Esophagus muscularis mucosa (tissue), 4 donors: ENCODE results near the gene CLCNKA. TPM values are rescaled to one million over a fixed set of nuclear protein-coding genes. Genes with fewer than 3 reads are reported as not detected.
"Not testable (repeated sequence)": the region's sequence is repeated elsewhere in the genome, so short reads cannot be mapped to it uniquely, and the experiment has no call there.

Source experiments
- DNase-seq: peaks from one replicate; pipeline ENCODE4 v3.0.0-alpha.2; 2017; ENCODE audit errors: extremely low spot score
- H3K27ac ChIP-seq, 4 donors: fragments of 200-600 bp; sonication (generic); replicated peaks in 1 of 4; 1 replicate in 3 of 4; 2 replicates in 1 of 4; pipeline ENCODE4 v1.5.1; 2016 to 2019; ENCODE audit warnings: mild to moderate bottlenecking in 1 of 4
- H3K27me3 ChIP-seq, 4 donors: fragments of 200-600 bp; sonication (generic); one replicate each; pipeline versions ENCODE4 v1.5.1 to v1.6.0; 2016 to 2019
- H3K36me3 ChIP-seq, 4 donors: fragments of 200-600 bp; sonication (generic); one replicate each; pipeline ENCODE4 v1.5.1; 2016 to 2019
- H3K4me1 ChIP-seq, 4 donors: fragments of 200-600 bp; sonication (generic); one replicate each; pipeline ENCODE4 v1.5.1; 2016 to 2019
- H3K4me3 ChIP-seq, 4 donors: fragments of 200-600 bp; sonication (generic); 1 replicate in 2 of 4; 2 replicates in 2 of 4; pipeline ENCODE4 v1.5.1; 2016 to 2019; ENCODE audit warnings: mild to moderate bottlenecking in 4 of 4, moderate library complexity in 1 of 4
- H3K9me3 ChIP-seq, 4 donors: fragments of 200-600 bp; sonication (generic); 1 replicate in 3 of 4; 2 replicates in 1 of 4; pipeline ENCODE4 v1.5.1; 2016 to 2019
- CTCF ChIP-seq, 3 experiments: fragments of 200-600 bp in 2 of 3; fragments of 450-650 bp in 1 of 3; sonication (generic) in 2 of 3; IDR thresholded peaks; one replicate each; pipeline ENCODE4 v1.5.1; 2017 to 2019; ENCODE audit warnings: antibody characterized with exemption in 3 of 3, mild to moderate bottlenecking in 2 of 3, moderate library complexity in 1 of 3
- EP300 ChIP-seq: sonication (generic); formaldehyde crosslinking; IDR thresholded peaks from one replicate; pipeline ENCODE4 v1.6.1; 2017; ENCODE audit warnings: antibody characterized with exemption
- POLR2A ChIP-seq: fragments of 450-650 bp; IDR thresholded peaks from one replicate; pipeline ENCODE4 v1.6.1; 2017; ENCODE audit warnings: antibody characterized with exemption, moderate library complexity, mild to moderate bottlenecking, low read depth
- POLR2AphosphoS5 ChIP-seq, 2 donors: sonication (generic); formaldehyde crosslinking; IDR thresholded peaks; one replicate each; pipeline ENCODE4 v1.6.1; 2017; ENCODE audit warnings: antibody characterized with exemption in 2 of 2
- WGBS: methylation state at CpG from one replicate; pipeline ENCODE4 v1.1.5; 2018; 5-methylcytosine and 5-hydroxymethylcytosine counted together
- intact Hi-C: fragments of 100-400 bp; cut with DNase I; formaldehyde crosslinking; loops from one replicate; pipeline ENCODE4 v1.15.1; 2023
- total RNA-seq, 4 donors: library from RNA; depleted of rRNA; stranded (reverse); fragments of >200 nt; gene quantifications; one replicate each; pipeline versions ENCODE4 v1.1.0 to v1.2.1, GENCODE V29; 2016

Gene CLCNKA
- total RNA-seq, 4 donors from 2014 or later: 0.17 to 0.42 (median 0.33) TPM; not detected in 1

GRCh38 chr1:16023050-16023653, 1.3 kb downstream of the CLCNKA start:
- no peak for DNase-seq
- Histone ChIP-seq H3K4me3 (no peak overlapping the region), H3K4me1 (peaks cover 29 to 58% (median 53%) of the 10 kb centered on the region in 4 donors), H3K27ac (peak overlapping the region in 1 of 4 donors; percentile 97), H3K27me3 (no peaks in the 10 kb centered on the region), H3K9me3 (no peaks in the 10 kb centered on the region), H3K36me3 (no peaks in the 10 kb centered on the region)
- 59% methylated on average over 3 of the region's 7 CpGs for WGBS
- TF ChIP-seq CTCF (IDR thresholded peaks at IDR 0.05) (no peak), POLR2A (no peak), EP300 (no peak), POLR2AphosphoS5 (IDR thresholded peaks at IDR 0.05) (no peak)
- intact Hi-C loops: no loop called here

- H3K36me3 ChIP-seq, DNase-seq, H3K27me3 ChIP-seq, intact Hi-C loops, H3K9me3 ChIP-seq: not testable (repeated sequence)
- peak overlapping the region in 1 of 4 donors; percentile 61 for H3K27ac ChIP-seq
- peak overlapping the region in 3 of 4 donors; percentile 39 to 47 (median 44) for H3K4me3 ChIP-seq
- 49% methylated on average over 8 of the region's 10 CpGs for WGBS
- H3K4me1 ChIP-seq: peaks cover 9 to 27% (median 23%) of the 10 kb centered on the region in 4 donors
Observed at GRCh38 chr1:16026302-16026701, 4.5 kb downstream of the CLCNKA start.

GRCh38 chr1:16026723-16027484, 5.1 kb downstream of the CLCNKA start:
- TF ChIP-seq CTCF (IDR thresholded peaks at IDR 0.05) (no peak), POLR2AphosphoS5 (IDR thresholded peaks at IDR 0.05) (peak in 1 of 2 donors; percentile 38)
- Histone ChIP-seq H3K4me1 (peaks cover 9 to 21% (median 17%) of the 10 kb centered on the region in 4 donors), H3K27me3 (no peaks in the 10 kb centered on the region), H3K27ac (peak overlapping the region in 1 of 4 donors; percentile 61), H3K9me3 (no peaks in the 10 kb centered on the region), H3K4me3 (peak overlapping the region; percentile 39 to 48 (median 46)), H3K36me3 (no peaks in the 10 kb centered on the region)
- whole genome bisulfite sequencing: 17% methylated on average over 6 of the region's 33 CpGs
- DNase-seq: no peak
- intact Hi-C loops: no loop called here

GRCh38 chr1:16028237-16029002, 6.6 kb downstream of the CLCNKA start:
- H3K4me3 ChIP-seq: no peak overlapping the region
- peaks cover 16 to 29% (median 27%) of the 10 kb centered on the region in 4 donors for H3K4me1 ChIP-seq
- no peak for DNase-seq
- intact Hi-C loops: loop anchor here (1.0 kb wide), 1 partner anchor 18 kb away; no protein-coding TSS in a partner anchor
- no peaks in the 10 kb centered on the region for H3K9me3 ChIP-seq
- no peak overlapping the region for H3K27ac ChIP-seq
- H3K27me3 ChIP-seq: no peaks in the 10 kb centered on the region
- 77% methylated on average over 16 of the region's 19 CpGs for WGBS
- TF ChIP-seq EP300: no peak
- TF ChIP-seq POLR2A: no peak
- no peak for TF ChIP-seq CTCF (IDR thresholded peaks at IDR 0.05)
- TF ChIP-seq POLR2AphosphoS5 (IDR thresholded peaks at IDR 0.05): no peak
- H3K36me3 ChIP-seq: no peaks in the 10 kb centered on the region

GRCh38 chr1:16029003-16029268, 7.1 kb downstream of the CLCNKA start:
- H3K36me3 ChIP-seq, H3K27ac ChIP-seq, H3K9me3 ChIP-seq, H3K4me3 ChIP-seq, H3K27me3 ChIP-seq, intact Hi-C loops, DNase-seq: not testable (repeated sequence)
- 75% methylated on average over 2 of the region's 13 CpGs for WGBS
- H3K4me1 ChIP-seq: peaks cover 16 to 29% (median 27%) of the 10 kb centered on the region in 4 donors
